ENCODE results near the gene TCERG1L.

The TCERG1L gene

DNA sequence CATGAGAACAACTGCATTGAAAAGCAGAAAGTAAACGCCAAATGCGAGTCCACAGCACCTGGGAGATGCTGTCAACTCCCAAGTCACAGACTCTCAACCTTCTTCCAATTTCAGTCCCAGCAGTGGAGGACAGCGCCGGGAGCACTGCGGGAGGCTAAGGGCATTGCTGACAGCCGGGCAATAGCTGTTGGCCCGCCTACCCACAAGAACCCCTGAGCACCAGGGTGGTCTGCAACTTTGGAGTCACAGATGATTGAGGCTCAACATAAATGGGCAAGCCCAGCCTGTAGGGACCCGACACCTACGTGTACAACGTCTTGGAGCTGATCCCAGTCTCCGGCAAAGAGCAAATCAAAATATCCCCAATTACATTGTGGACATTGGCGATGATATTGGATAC, 262.9 kb downstream of the TCERG1L start:
- H3K4me2 ChIP-seq (ENCODE audit: low read depth, low read length, poor library complexity, severe bottlenecking) = no peak overlapping the region
- H2AFZ ChIP-seq (ENCODE audit: low read depth, low read length, severe bottlenecking) = no peak overlapping the region
- H4K20me1 ChIP-seq (ENCODE audit: low read depth, low read length) = no peaks in the 10 kb centered on the region
- H3K27ac ChIP-seq (ENCODE audit: low read depth, low read length) = no peak overlapping the region
- TF ChIP-seq, protein P1, sequence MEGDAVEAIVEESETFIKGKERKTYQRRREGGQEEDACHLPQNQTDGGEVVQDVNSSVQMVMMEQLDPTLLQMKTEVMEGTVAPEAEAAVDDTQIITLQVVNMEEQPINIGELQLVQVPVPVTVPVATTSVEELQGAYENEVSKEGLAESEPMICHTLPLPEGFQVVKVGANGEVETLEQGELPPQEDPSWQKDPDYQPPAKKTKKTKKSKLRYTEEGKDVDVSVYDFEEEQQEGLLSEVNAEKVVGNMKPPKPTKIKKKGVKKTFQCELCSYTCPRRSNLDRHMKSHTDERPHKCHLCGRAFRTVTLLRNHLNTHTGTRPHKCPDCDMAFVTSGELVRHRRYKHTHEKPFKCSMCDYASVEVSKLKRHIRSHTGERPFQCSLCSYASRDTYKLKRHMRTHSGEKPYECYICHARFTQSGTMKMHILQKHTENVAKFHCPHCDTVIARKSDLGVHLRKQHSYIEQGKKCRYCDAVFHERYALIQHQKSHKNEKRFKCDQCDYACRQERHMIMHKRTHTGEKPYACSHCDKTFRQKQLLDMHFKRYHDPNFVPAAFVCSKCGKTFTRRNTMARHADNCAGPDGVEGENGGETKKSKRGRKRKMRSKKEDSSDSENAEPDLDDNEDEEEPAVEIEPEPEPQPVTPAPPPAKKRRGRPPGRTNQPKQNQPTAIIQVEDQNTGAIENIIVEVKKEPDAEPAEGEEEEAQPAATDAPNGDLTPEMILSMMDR (IDR thresholded peaks at IDR 0.05; ENCODE audit: insufficient read depth, low read length, poor library complexity, severe bottlenecking) = no peak
- no peak for TF ChIP-seq EZH2phosphoT487 (conservative IDR thresholded peaks at IDR 0.05; ENCODE audit: low read length)
- H3K36me3 ChIP-seq (ENCODE audit: low read length) = no peaks in the 10 kb centered on the region
- H3K4me3 ChIP-seq (ENCODE audit: insufficient read depth, low read length, poor library complexity, severe bottlenecking) = no peak overlapping the region
- H3K27me3 ChIP-seq (ENCODE audit: low read length) = no peaks in the 10 kb centered on the region
- no peaks in the 10 kb centered on the region for H3K79me2 ChIP-seq (ENCODE audit: insufficient read depth, low read length)
- H3K9me3 ChIP-seq (ENCODE audit: insufficient read depth, low read length) = no peaks in the 10 kb centered on the region
- H3F3A ChIP-seq (ENCODE audit: insufficient read depth) = no peaks in the 10 kb centered on the region
- no peaks in the 10 kb centered on the region for H3K9me2 ChIP-seq (replicated peaks; ENCODE audit: insufficient read depth, low read length)
- H3K9ac ChIP-seq (ENCODE audit: low read length) = no peak overlapping the region

- no peak overlapping the region for H3K4me3 ChIP-seq (ENCODE audit: insufficient read depth, low read length, poor library complexity, severe bottlenecking)
- no peak overlapping the region for H2AFZ ChIP-seq (ENCODE audit: low read depth, low read length, severe bottlenecking)
- no peak overlapping the region for H3K4me2 ChIP-seq (ENCODE audit: low read depth, low read length, poor library complexity, severe bottlenecking)
- TF ChIP-seq EZH2phosphoT487 (conservative IDR thresholded peaks at IDR 0.05; ENCODE audit: low read length) = no peak
- TF ChIP-seq, protein P1 (IDR thresholded peaks at IDR 0.05; ENCODE audit: insufficient read depth, low read length, poor library complexity, severe bottlenecking) = no peak
- no peaks in the 10 kb centered on the region for H3K27me3 ChIP-seq (ENCODE audit: low read length)
- H3K36me3 ChIP-seq (ENCODE audit: low read length) = no peaks in the 10 kb centered on the region
- no peak overlapping the region for H3K27ac ChIP-seq (ENCODE audit: low read depth, low read length)
- H3K9me2 ChIP-seq (replicated peaks; ENCODE audit: insufficient read depth, low read length) = no peaks in the 10 kb centered on the region
- H3K79me2 ChIP-seq (ENCODE audit: insufficient read depth, low read length) = no peaks in the 10 kb centered on the region
- H3K9ac ChIP-seq (ENCODE audit: low read length) = no peak overlapping the region
- H4K20me1 ChIP-seq (ENCODE audit: low read depth, low read length) = no peaks in the 10 kb centered on the region
- H3F3A ChIP-seq (ENCODE audit: insufficient read depth) = no peaks in the 10 kb centered on the region
- H3K9me3 ChIP-seq (ENCODE audit: insufficient read depth, low read length) = no peaks in the 10 kb centered on the region
These were observed 264.0 kb downstream of the TCERG1L start for GRCh38 chr10:131047501-131047900.

GRCh38 chr10:131046194-131046593, 265.3 kb downstream of the TCERG1L start:
- no peak overlapping the region for H3K27ac ChIP-seq (ENCODE audit: low read depth, low read length)
- no peaks in the 10 kb centered on the region for H3K79me2 ChIP-seq (ENCODE audit: insufficient read depth, low read length)
- no peak overlapping the region for H3K4me3 ChIP-seq (ENCODE audit: insufficient read depth, low read length, poor library complexity, severe bottlenecking)
- no peak overlapping the region for H2AFZ ChIP-seq (ENCODE audit: low read depth, low read length, severe bottlenecking)
- H3F3A ChIP-seq (ENCODE audit: insufficient read depth) = no peaks in the 10 kb centered on the region
- no peak overlapping the region for H3K4me2 ChIP-seq (ENCODE audit: low read depth, low read length, poor library complexity, severe bottlenecking)
- no peaks in the 10 kb centered on the region for H3K9me3 ChIP-seq (ENCODE audit: insufficient read depth, low read length)
- no peaks in the 10 kb centered on the region for H3K36me3 ChIP-seq (ENCODE audit: low read length)
- H3K27me3 ChIP-seq (ENCODE audit: low read length) = no peaks in the 10 kb centered on the region
- no peaks in the 10 kb centered on the region for H3K9me2 ChIP-seq (replicated peaks; ENCODE audit: insufficient read depth, low read length)
- H3K9ac ChIP-seq (ENCODE audit: low read length) = no peak overlapping the region
- H4K20me1 ChIP-seq (ENCODE audit: low read depth, low read length) = no peaks in the 10 kb centered on the region
- TF ChIP-seq, protein P1 (IDR thresholded peaks at IDR 0.05; ENCODE audit: insufficient read depth, low read length, poor library complexity, severe bottlenecking) = no peak
- TF ChIP-seq EZH2phosphoT487 (conservative IDR thresholded peaks at IDR 0.05; ENCODE audit: low read length) = no peak

Measured in SU-DHL-6 (cell line).